ENCODE data around the gene BST1.

DNA sequence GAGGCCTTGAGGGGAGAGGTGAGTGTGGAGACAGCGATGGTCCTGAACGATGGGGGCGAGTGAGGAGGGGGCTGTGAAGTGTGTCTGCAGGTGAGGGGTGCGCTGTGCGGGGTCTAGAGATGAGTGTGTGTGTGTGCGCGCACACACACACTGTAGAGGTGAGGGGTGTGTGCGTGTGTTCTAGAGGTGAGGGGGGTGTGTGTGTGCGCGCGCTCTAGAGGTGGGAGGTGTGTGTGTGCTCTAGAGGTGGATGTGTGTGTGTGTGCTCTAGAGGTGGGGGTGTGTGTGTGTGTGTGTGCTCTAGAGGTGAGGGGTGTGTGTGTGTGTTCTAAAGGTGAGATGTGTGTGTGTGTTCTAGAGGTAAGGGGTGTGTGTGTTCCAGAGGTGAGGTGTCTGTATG is 574 bp downstream of the BST1 start:
- TF ChIP-seq CTCF (optimal IDR thresholded peaks at IDR 0.05 in 1 of 3, IDR thresholded peaks at IDR 0.05 in 1 of 3, conservative IDR thresholded peaks at IDR 0.05 in 1 of 3; ENCODE audit: extremely low read depth in 1 of 3, insufficient read depth in 2 of 3, low read length in 3 of 3) (no peak), EZH2 (IDR thresholded peaks at IDR 0.05; ENCODE audit: low read length) (no peak)
